Nephron progenitor cell (in vitro differentiated cells): ENCODE results near the gene MEOX2.

Experiments
- DNase-seq: peaks from one replicate; pipeline ENCODE4 v3.0.0; 2021
- H3K27ac Mint-ChIP-seq: 2 replicates; pipeline ENCODE4 v1.8.0; 2021; ENCODE audit warnings: mild to moderate bottlenecking, moderate library complexity, mixed read lengths
- H3K27me3 Mint-ChIP-seq: 2 replicates; pipeline ENCODE4 v1.8.0; 2021; ENCODE audit warnings: mild to moderate bottlenecking, low read depth, mixed read lengths; ENCODE audit not compliant: poor library complexity
- H3K36me3 Mint-ChIP-seq: 2 replicates; pipeline ENCODE4 v1.8.0; 2021; ENCODE audit warnings: low read depth, mixed read lengths
- H3K4me1 Mint-ChIP-seq: 2 replicates; pipeline ENCODE4 v1.8.0; 2021; ENCODE audit warnings: mixed read lengths
- H3K4me3 Mint-ChIP-seq: 2 replicates; pipeline ENCODE4 v1.8.0; 2021; ENCODE audit warnings: mild to moderate bottlenecking, moderate library complexity, mixed read lengths
- H3K9me3 Mint-ChIP-seq: 2 replicates; pipeline ENCODE4 v1.8.0; 2021; ENCODE audit warnings: mild to moderate bottlenecking, moderate library complexity, mixed read lengths
- TF ChIP-seq, protein P1 (sequence below): fragments of 200-600 bp; sonication (generic); IDR thresholded peaks from 2 replicates; pipeline ENCODE4 v1.5.0; 2021; ENCODE audit warnings: antibody characterized with exemption

The MEOX2 gene

DNA sequence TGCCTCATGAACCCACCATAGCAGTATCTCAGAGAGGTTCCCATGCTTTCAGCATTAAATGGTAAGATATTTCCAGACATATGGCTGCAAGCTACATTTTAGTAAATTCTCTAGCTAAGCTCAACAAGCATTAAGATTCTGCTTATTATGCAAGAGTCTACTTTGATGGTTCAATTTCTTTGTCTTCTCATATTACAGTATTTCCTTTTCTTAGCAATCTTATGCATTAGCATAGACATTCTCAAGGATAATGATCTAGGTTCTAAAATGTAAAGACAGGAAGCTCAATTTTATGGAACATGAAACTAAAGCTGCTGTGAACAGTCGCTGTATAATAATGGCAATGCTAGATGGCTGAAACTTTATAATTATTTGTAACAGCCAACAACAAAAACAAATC lies 39.2 kb downstream of the MEOX2 start:
- TF ChIP-seq, protein P1, sequence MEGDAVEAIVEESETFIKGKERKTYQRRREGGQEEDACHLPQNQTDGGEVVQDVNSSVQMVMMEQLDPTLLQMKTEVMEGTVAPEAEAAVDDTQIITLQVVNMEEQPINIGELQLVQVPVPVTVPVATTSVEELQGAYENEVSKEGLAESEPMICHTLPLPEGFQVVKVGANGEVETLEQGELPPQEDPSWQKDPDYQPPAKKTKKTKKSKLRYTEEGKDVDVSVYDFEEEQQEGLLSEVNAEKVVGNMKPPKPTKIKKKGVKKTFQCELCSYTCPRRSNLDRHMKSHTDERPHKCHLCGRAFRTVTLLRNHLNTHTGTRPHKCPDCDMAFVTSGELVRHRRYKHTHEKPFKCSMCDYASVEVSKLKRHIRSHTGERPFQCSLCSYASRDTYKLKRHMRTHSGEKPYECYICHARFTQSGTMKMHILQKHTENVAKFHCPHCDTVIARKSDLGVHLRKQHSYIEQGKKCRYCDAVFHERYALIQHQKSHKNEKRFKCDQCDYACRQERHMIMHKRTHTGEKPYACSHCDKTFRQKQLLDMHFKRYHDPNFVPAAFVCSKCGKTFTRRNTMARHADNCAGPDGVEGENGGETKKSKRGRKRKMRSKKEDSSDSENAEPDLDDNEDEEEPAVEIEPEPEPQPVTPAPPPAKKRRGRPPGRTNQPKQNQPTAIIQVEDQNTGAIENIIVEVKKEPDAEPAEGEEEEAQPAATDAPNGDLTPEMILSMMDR, result no peak
- Mint-ChIP-seq H3K9me3 (peaks cover 3% of the 10 kb centered on the region), H3K27ac (no peak overlapping the region), H3K27me3 (no peaks in the 10 kb centered on the region), H3K4me1 (peaks cover 16% of the 10 kb centered on the region), H3K36me3 (peaks cover 5% of the 10 kb centered on the region), H3K4me3 (no peak overlapping the region)
- DNase-seq, result no peak

DNA sequence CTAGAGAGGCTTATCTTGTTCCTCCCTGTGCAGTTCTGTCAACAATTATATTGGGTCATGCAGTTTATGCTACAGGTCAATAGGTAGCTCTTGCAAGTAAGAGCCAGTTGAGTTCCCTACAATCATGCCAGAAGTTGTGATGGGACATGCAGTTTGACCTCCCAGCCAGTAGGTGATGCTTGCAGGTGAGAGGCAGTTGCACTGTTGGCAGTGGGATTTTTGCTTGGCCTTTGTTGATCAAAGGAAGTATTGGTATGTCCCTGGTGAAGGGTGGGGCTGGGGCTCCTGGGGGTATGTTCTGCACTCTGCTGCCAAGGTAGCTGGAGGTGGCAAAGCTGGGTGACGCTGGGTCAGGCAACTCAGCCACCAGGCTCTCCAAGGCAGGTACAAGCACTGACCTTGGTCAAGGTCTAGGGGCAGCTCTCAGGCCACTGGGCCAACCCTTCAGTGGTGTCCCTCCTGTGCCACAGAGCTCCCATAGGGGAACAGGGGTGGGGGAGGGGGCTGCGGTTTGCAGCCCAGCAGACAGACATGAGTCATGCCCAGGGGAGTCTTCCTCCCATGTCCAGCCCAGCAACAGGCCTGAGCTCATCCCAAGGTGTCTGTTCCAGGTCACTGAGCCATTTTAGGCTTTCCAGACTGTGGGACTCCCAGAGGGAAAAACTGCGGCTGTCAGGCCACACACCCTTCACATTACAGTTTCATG lies 43.3 kb downstream of the MEOX2 start:
- Mint-ChIP-seq H3K27ac (no peak overlapping the region), H3K4me1 (peaks cover 12% of the 10 kb centered on the region), H3K4me3 (no peak overlapping the region), H3K27me3 (no peaks in the 10 kb centered on the region), H3K36me3 (peaks cover 11% of the 10 kb centered on the region), H3K9me3 (peaks cover 18% of the 10 kb centered on the region)
- no peak for DNase-seq
- TF ChIP-seq, protein P1, result no peak

DNA sequence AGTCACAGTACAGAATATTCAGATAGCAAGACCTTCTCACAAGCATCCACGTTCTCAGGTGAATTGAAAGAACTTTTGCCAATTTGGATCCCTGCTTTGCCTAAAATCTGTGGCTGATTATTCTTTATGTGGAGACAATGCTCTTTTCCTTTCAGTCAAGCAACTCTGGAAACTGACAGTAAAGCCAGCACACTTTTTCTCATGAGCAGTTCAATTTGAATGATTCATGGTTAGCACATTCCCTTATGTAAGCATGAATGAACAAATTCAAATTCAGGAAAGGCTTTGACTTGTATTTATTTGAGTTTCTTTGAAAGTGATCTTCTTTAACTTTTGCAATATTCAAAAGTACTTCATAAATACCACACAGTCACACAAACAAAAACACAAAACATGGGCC lies 57.6 kb downstream of the MEOX2 start:
- no peaks in the 10 kb centered on the region for H3K9me3 Mint-ChIP-seq
- H3K4me1 Mint-ChIP-seq, result no peaks in the 10 kb centered on the region
- peaks cover 4% of the 10 kb centered on the region for H3K27me3 Mint-ChIP-seq
- no peak for DNase-seq
- TF ChIP-seq, protein P1, result no peak
- H3K27ac Mint-ChIP-seq, result no peak overlapping the region
- no peaks in the 10 kb centered on the region for H3K36me3 Mint-ChIP-seq
- no peak overlapping the region for H3K4me3 Mint-ChIP-seq

DNA sequence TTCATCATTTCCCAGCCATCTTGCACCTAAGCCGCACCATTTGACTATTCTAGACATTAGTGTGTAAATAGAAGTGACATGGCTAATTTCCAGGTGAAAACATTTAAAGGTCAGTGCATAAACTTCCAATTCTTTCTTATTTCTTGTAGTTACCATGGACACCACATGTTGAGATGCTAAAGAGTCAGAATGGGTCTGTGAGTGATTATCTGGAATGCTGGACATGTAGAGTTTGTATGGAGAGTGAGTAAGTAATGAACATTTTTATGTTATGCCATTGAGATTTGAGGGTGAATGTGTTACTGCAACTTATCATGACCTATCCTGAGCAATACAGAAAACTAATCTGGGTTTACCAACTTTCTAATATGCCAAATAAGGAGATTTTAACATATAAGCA lies 60.4 kb downstream of the MEOX2 start:
- Mint-ChIP-seq H3K27me3 (peaks cover 4% of the 10 kb centered on the region), H3K36me3 (no peaks in the 10 kb centered on the region), H3K4me1 (no peaks in the 10 kb centered on the region), H3K4me3 (no peak overlapping the region), H3K27ac (no peak overlapping the region), H3K9me3 (no peaks in the 10 kb centered on the region)
- no peak for DNase-seq
- TF ChIP-seq, protein P1, result no peak

DNA sequence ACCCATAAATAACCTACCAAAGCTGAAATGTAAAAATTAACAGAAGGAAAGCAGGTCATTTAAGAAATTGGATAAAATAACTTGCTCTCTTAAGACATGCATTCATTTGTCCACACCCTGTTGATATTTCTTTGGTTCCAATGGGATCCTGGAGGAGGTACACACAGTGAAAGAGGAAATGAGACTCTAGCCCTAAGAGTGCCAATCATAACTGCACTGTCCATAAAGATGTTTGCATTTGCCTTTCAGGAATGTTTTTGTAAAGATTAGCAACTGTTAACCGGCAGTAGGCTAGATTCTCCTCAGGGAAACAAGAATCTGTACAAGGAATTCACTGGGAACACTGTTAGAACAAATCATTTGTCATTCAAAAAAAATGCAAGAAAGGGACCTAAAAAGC lies 61.0 kb downstream of the MEOX2 start:
- no peaks in the 10 kb centered on the region for H3K4me1 Mint-ChIP-seq

DNA sequence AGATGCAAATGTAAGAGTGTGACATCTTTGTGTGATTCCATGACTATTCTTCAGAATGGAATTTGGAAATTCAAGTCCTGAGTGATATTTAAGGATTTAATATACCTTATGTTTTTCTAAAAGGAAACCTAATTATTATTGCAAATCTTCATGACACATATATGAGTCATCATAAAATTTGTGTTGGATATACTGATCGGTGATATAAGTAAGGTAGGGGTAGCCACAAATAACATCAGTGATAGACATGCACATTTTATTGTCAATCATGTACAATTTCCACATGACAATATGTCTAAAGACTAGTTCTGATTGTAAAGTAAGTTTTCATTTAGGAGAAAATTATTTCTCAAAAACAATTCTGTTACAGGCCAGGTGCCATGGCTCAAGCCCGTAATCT lies 65.0 kb downstream of the MEOX2 start:
- Mint-ChIP-seq H3K9me3 (no peaks in the 10 kb centered on the region), H3K4me3 (no peak overlapping the region), H3K27me3 (no peaks in the 10 kb centered on the region), H3K36me3 (no peaks in the 10 kb centered on the region), H3K27ac (no peak overlapping the region), H3K4me1 (no peaks in the 10 kb centered on the region)
- TF ChIP-seq, protein P1, result no peak
- DNase-seq, result no peak

More for the DNA sequence above, 61.0 kb downstream of the MEOX2 start:
- Mint-ChIP-seq H3K9me3 (no peaks in the 10 kb centered on the region), H3K36me3 (no peaks in the 10 kb centered on the region), H3K4me3 (no peak overlapping the region), H3K27ac (no peak overlapping the region), H3K27me3 (peaks cover 4% of the 10 kb centered on the region)
- DNase-seq, result no peak
- TF ChIP-seq, protein P1, result no peak
